GM18909 (cell line): ENCODE measurements around the gene NACC2.

Source experiments
- ATAC-seq: cut with Tn5 transposase; IDR thresholded peaks from one replicate; pipeline ENCODE4 v1.9.1; 2021; ENCODE audit warnings: mild to moderate bottlenecking; ENCODE audit not compliant: unreplicated experiment, poor library complexity

The NACC2 gene

GRCh38 chr9:136059851-136060670, 35.0 kb downstream of the NACC2 start:
- ATAC-seq: no peak

- ATAC-seq: no peak
These were observed 35.7 kb downstream of the NACC2 start for GRCh38 chr9:136059321-136059791.

GRCh38 chr9:136058801-136059302, 36.2 kb downstream of the NACC2 start:
- ATAC-seq: no peak

- ATAC-seq: no peak
These were observed 37.0 kb downstream of the NACC2 start for GRCh38 chr9:136058084-136058483.

- no peak for ATAC-seq
These were observed 37.6 kb downstream of the NACC2 start for GRCh38 chr9:136057236-136058081.

- no peak for ATAC-seq
These were observed 38.4 kb downstream of the NACC2 start for GRCh38 chr9:136056546-136057235.

GRCh38 chr9:136055715-136056545, 39.2 kb downstream of the NACC2 start:
- ATAC-seq: no peak

GRCh38 chr9:136054798-136055714, 40.0 kb downstream of the NACC2 start:
- ATAC-seq: no peak

GRCh38 chr9:136054146-136054545, 40.9 kb downstream of the NACC2 start:
- no peak for ATAC-seq

- ATAC-seq: no peak
These were observed 41.3 kb downstream of the NACC2 start for GRCh38 chr9:136053757-136054142.

- ATAC-seq: no peak
These were observed 41.9 kb downstream of the NACC2 start for GRCh38 chr9:136052991-136053756.

- ATAC-seq: no peak
These were observed 42.6 kb downstream of the NACC2 start for GRCh38 chr9:136052472-136052880.

- ATAC-seq: no peak
These were observed 43.1 kb downstream of the NACC2 start for GRCh38 chr9:136051837-136052471.

- no peak for ATAC-seq
These were observed 43.6 kb downstream of the NACC2 start for GRCh38 chr9:136051453-136051836.

GRCh38 chr9:136050701-136051452, 44.2 kb downstream of the NACC2 start:
- no peak for ATAC-seq

GRCh38 chr9:136050266-136050700, 44.8 kb downstream of the NACC2 start:
- ATAC-seq: no peak
